HT-29 (cell line): Measurements from ENCODE around the gene FAM162B. TPM values are rescaled to one million over a fixed set of nuclear protein-coding genes. Genes with fewer than 3 reads are reported as not detected.
"Not testable (repeated sequence)": the region's sequence is repeated elsewhere in the genome, so short reads cannot be mapped to it uniquely, and the experiment has no call there.

Experiments used
- DNase-seq: peaks from one replicate; pipeline ENCODE4 v3.0.0-alpha.2; 2015; ENCODE audit warnings: low spot score
- total RNA-seq: library from RNA; depleted of rRNA; stranded (reverse); fragments of >200 nt; shearing (Covaris generic); gene quantifications from 2 replicates; pipeline ENCODE4 v1.2.3, GENCODE V29; 2014; rRNA removed

The FAM162B gene
- total RNA-seq, result not detected in 2 replicates

- DNase-seq, result no peak
Measured at GRCh38 chr6:116764961-116765841, at the start of gene FAM162B. Gene FAM162B, minus strand, starts transcription at chr6:116765719. Its CDS starts 143 bp downstream, at chr6:116765576.

- DNase-seq, result no peak
Measured at GRCh38 chr6:116812051-116812650, 46.6 kb upstream of the FAM162B start.

DNA sequence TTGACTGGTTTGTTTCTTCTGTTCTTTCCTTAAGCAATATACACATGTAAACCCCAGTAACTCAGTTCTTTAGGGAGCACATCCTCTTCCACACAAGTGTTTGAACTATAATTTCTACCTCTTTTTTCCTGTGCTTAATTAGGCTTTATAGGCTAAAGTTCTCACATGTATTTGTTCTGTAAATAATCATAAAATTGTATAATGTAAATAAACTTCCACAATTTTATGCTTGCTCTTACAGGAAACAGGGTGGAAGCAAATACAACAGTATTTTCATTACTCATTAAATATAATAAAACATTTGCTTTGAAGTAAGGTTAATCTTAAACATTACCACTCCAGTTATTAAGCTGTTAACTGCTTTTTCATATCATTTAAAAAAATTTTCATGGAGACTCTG, 36.5 kb upstream of the FAM162B start:
- no peak for DNase-seq

DNA sequence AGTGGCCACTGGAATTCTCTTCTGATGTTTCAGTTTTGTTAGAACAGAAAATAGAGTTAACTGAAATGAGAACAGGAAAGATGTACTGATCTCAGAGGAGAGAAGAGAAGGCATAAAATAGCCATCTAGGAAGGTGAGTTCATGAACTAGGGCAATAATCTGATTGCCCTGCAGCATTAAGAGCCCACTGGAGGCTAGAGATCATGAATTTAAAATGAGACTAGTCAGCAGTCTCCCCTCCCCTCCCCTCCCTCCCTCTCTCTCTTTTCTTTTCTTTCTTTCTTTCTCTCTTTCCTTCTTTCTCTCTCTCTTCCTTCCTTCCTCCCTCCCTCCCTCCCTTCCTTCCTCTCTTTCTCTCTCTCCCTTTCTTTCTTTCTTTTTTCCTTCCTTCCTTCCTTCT, 34.4 kb upstream of the FAM162B start:
- no peak for DNase-seq

DNA sequence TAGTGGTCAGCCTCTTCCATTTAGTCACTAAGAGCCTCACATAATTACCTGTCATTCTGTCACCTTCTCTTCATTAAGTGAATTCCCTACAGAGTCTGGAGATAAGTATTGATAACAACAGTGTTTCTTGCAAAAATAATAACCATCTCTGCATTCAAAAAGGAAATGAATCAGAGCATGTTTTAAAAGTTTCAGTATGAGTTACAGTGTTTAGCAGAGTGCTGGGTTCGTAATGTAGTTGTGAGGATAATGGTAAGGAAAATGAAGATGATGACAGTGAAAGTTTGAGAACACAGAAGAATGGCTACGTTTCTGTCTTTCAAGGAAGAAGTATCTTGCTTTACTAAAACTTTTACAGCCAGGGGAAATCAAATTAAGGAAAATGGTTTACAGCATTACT, 32.1 kb upstream of the FAM162B start:
- DNase-seq, result no peak

GRCh38 chr6:116793224-116793623, 27.7 kb upstream of the FAM162B start:
- no peak for DNase-seq

GRCh38 chr6:116783852-116784251, 18.3 kb upstream of the FAM162B start:
- no peak for DNase-seq

DNA sequence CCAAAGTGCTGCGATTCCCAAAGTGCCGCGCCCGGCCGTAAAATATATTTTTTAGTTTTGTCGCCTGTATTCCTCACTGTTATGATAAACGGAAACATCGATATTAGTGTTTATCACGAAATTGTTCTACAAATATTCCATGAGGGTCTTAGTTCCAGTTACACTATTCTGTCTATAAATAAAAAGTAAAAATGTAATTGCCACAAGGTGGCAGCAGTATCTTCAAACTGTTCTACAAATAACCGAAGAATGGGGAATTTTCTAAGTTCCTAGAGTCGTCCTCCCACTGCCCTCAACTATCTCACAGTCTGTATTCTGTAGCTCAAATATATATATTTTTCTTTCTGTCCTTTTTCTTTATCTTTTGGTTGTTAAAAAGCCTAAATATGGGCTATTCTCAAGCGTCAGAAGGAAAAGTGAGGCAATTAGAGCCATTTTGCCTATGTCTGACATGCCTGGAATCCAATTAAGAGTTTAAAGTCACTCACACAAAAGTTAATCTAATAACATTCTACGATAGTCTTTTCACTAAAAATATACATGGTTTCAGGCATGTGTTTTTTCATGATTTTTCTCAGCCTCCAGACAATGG, 14.2 kb upstream of the FAM162B start:
- peak; percentile 59 for DNase-seq

DNA sequence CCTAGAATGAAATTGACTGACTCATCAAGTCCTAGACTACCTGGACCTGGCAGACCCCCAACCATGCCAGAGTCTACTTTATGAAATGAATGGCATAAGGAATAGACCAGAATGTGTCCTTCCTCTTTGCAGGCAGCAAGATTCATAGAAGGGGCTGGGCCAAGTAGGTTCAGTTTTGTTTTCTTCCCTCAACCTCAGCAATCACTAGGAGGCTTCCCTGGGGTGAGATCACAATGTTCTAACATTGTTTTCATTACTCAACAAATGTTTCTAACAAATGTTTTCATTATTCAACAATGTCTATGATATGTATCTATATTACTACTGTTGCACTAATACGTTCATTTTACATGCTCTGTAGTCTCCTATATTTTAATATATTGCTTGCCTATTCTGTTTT, 8.4 kb upstream of the FAM162B start:
- no peak for DNase-seq

- DNase-seq, result no peak
Measured at GRCh38 chr6:116772450-116772849, 6.9 kb upstream of the FAM162B start.

- no peak for DNase-seq
Measured at GRCh38 chr6:116767715-116768114, 2.2 kb upstream of the FAM162B start.

DNA sequence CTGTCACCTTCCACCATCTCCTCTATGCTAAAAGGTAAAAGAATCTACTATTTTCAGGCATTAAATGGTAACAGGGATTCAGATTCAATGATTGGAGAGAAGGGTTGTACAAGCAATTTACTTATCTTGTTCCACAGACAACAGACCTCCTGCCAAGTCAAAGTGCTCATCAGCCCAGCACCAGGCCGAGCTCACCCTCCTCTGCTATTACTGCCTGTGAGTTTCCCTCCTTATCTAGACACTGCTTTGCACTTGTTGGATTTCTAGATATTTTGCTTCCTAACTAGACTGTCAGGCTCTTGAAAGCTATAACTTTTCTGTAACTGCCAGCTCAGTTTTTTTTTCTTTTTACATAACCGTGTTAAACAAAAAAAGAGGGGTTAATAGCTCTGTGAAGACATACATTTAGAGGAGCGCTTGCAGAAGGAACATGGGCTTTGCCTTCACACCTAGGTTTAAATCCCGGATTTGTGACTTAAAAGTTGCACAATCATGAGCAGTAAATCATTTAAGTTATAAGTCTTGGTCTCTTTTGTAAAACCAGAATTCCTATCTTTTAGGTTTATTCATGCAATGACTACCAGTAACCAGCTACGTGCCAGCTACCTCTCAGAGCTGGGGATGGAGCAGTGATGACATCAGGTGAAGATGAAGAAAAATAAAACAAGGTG, 1.1 kb upstream of the FAM162B start:
- DNase-seq, result no peak

DNA sequence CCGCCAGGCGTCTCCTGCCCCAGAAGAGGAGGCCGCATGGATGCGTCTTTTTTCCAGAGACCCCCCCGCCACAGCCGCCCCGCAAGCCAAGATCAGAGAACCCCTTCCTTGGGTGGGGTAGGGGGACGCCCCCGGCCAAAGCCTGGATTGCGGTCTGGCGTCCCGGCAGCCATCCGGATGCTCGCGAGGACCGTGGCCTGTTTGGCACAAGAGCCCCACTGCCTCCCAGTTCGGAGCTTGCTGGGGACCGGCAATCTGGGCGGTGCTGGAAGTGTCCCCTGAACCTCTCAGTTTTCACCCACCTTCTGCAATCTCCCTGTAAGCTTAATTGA, 924 bp downstream of the FAM162B start:
- DNase-seq, result no peak

DNA sequence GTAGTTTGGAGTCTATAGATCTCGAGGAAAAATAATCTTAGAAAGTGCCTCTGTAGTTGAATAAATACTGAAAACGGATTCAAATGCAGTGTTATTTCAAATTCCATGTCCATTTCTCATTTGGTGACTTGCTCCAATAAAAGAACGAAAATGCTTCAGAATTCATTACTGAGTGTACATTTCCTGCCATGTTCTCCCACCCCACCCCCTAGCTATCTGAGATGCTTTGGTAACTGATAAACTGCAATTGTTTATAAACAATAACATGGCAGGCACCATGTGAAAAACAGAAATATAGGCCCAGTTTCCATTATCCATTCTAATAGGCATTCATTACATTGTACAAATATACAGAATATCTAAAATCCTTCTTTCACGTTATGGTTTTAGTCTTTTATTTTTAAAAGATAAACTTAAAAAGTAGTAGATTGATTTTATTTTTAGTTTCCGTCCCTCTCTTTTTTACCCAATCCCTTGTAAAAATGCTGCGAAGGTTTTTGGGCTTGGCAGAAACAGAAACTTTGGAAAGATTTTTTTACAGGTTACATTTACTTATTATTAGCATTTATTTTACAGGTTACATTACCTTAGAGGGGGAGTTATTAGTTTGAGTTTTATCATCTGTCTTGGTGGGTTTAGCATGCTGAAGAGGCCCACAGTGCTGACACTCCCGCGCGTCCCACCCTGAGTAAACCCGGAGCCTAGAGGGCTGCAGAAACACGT, 1.5 kb downstream of the FAM162B start:
- DNase-seq, result no peak

DNA sequence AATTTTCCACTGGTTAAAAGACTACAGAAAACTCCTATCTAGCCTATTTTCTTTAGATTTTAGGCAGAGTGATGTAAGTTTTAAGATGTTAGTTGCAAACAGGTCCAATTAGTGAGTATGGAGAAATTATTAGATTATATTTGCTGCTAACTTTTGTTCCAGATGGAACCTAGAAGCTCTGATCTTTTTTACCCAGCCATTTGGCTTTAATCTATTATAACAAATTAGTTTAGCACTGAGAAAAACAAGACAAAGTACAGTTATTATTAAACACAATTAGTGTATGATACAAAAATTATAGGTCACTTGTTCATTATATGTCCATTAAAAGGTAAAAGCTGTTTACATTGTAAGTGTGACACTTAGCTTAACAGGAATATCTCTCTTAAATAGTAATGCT, 2.5 kb downstream of the FAM162B start:
- no peak for DNase-seq

- no peak for DNase-seq
Measured at GRCh38 chr6:116762235-116762634, 3.3 kb downstream of the FAM162B start.

- DNase-seq, result no peak
Measured at GRCh38 chr6:116761779-116762178, 3.7 kb downstream of the FAM162B start.

DNA sequence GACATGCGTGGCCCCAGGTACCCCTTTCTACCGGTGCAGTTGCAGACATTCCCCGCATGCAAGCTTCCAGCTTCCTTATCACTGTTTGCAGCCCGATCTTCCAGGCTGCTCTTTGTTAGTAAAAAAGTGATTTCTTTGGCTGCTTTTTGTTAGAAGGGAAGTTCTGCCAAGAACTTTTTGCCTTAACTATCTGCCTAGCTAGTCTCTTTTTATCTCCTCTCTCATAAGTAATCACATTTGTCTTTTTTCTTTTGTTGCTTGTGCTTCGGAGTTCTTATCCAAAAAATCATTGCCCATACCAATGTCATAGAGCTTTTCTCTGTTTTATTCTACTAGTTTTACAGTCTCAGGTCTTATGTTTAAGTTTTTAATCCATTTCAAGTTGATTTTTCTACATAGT, 20.3 kb downstream of the FAM162B start:
- no peak for DNase-seq

GRCh38 chr6:116741571-116741970, 23.9 kb downstream of the FAM162B start:
- no peak for DNase-seq

DNA sequence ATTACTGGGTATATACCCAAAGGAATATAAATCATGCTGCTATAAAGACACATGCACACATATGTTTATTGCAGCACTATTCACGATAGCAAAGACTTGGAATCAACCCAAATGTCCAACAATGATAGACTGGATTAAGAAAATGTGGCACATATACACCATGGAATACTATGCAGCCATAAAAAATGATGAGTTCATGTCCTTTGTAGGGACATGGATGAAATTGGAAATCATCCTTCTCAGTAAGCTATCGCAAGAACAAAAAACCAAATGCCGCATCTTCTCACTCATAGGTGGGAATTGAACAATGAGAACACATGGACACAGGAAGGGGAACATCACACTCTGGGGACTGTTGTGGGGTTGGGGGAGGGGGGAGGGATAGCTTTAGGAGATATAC, 25.0 kb downstream of the FAM162B start:
- not testable (repeated sequence) for DNase-seq

- no peak for DNase-seq
Measured at GRCh38 chr6:116737004-116737403, 28.5 kb downstream of the FAM162B start.

- DNase-seq, result no peak
Measured at GRCh38 chr6:116730513-116730912, 35.0 kb downstream of the FAM162B start.
